AG04450 (cell line): ENCODE measurements around the gene PLPP4. TPM values are rescaled to one million over a fixed set of nuclear protein-coding genes. Genes with fewer than 3 reads are reported as not detected.

Experiments
- CTCF ChIA-PET: fragments of 300-600, 350-600 bp; formaldehyde crosslinking; extraction: SDS; loops from one replicate; lab custom pipeline; 2022; ENCODE audit warnings: antibody characterized with exemption, inconsistent platforms; lab: Charles Lee
- POLR2A ChIA-PET: fragments of 350-600 bp; formaldehyde crosslinking; extraction: SDS; loops from one replicate; lab custom pipeline; 2021; ENCODE audit warnings: antibody characterized with exemption, inconsistent platforms; lab: Yijun Ruan, JAX
- DNase-seq: peaks from one replicate; pipeline ENCODE4 v3.0.0-alpha.2; 2011; ENCODE audit warnings: low read depth, low spot score
- H3K27ac ChIP-seq: one replicate; pipeline ENCODE4 v1.5.1; 2012; ENCODE audit warnings: low read depth, low read length, control low read depth
- H3K27me3 ChIP-seq: one replicate; pipeline ENCODE4 v1.6.0; 2012; ENCODE audit warnings: low read length; ENCODE audit not compliant: control insufficient read depth, insufficient read depth
- H3K4me3 ChIP-seq: 2 replicates; pipeline ENCODE4 v1.5.1; 2011; ENCODE audit warnings: mild to moderate bottlenecking, low read depth, low read length, control low read depth
- H3K9me3 ChIP-seq: 2 replicates; pipeline ENCODE4 v1.5.1; 2012; ENCODE audit warnings: low read length; ENCODE audit not compliant: control insufficient read depth, insufficient read depth
- polyA plus RNA-seq: library from polyadenylated mRNA; depleted of rRNA; stranded (reverse); fragments of >200 nt; gene quantifications from 2 replicates; pipeline ENCODE4 v1.2.3, GENCODE V29; 2011
- TF ChIP-seq, protein P1 (sequence below): IDR thresholded peaks from 2 replicates; pipeline ENCODE4 v1.5.1; 2011; ENCODE audit warnings: low read depth, low read length, control low read depth, inconsistent platforms

PLPP4 gene
- polyA plus RNA-seq, 1 experiment = not detected

DNA sequence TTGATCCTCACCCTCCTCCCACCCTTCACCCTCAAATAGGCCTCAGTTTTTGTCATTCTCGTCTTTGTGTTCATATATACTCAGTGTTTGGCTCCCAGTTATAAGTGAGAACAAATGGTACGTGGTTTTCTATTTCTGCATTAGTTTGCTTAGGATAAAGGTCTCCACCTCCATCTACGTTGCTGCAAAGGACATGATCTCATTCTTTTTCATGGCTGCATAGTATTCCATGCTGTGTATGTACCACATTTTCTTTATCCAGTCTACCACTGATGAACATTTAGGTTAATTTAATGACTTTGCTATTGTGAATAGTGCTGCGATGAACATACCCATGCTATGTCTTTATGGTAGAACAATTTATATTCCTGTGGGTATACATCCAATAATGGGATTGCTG is 91.2 kb downstream of the PLPP4 start:
- POLR2A ChIA-PET = no interaction called here
- TF ChIP-seq, protein P1, sequence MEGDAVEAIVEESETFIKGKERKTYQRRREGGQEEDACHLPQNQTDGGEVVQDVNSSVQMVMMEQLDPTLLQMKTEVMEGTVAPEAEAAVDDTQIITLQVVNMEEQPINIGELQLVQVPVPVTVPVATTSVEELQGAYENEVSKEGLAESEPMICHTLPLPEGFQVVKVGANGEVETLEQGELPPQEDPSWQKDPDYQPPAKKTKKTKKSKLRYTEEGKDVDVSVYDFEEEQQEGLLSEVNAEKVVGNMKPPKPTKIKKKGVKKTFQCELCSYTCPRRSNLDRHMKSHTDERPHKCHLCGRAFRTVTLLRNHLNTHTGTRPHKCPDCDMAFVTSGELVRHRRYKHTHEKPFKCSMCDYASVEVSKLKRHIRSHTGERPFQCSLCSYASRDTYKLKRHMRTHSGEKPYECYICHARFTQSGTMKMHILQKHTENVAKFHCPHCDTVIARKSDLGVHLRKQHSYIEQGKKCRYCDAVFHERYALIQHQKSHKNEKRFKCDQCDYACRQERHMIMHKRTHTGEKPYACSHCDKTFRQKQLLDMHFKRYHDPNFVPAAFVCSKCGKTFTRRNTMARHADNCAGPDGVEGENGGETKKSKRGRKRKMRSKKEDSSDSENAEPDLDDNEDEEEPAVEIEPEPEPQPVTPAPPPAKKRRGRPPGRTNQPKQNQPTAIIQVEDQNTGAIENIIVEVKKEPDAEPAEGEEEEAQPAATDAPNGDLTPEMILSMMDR = no peak

DNA sequence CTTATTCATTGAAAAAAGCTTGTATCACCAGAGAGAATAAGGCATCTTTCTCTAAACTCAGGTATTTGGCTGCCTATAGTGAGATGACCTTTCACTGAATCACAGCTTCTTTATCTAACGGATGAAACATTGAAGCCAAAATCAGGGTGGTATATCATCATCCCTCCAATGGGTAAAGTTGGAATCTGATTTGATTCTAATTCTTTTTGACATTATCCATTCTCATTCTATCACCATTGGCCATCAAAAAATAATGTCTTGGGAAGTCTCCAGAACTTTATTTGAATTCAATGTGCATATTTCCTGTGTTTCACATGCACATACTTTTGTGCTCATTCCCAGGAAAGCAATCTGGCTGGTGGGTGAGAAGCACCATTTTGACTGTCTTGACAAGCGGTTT is 95.2 kb downstream of the PLPP4 start:
- peaks cover 11% of the 10 kb centered on the region; the same call in 1 of the 2 replicates for H3K9me3 ChIP-seq
- TF ChIP-seq, protein P1 = no peak
- POLR2A ChIA-PET = no interaction called here
- H3K4me3 ChIP-seq = no peak overlapping the region
- CTCF ChIA-PET = no interaction called here
- H3K27ac ChIP-seq = no peak overlapping the region
- H3K27me3 ChIP-seq = no peaks in the 10 kb centered on the region
- DNase-seq = no peak

More for the DNA sequence above, 91.2 kb downstream of the PLPP4 start:
- Histone ChIP-seq H3K27ac (no peak overlapping the region), H3K4me3 (no peak overlapping the region), H3K27me3 (no peaks in the 10 kb centered on the region), H3K9me3 (peaks cover 25% of the 10 kb centered on the region)
- DNase-seq = no peak
- CTCF ChIA-PET = no interaction called here

DNA sequence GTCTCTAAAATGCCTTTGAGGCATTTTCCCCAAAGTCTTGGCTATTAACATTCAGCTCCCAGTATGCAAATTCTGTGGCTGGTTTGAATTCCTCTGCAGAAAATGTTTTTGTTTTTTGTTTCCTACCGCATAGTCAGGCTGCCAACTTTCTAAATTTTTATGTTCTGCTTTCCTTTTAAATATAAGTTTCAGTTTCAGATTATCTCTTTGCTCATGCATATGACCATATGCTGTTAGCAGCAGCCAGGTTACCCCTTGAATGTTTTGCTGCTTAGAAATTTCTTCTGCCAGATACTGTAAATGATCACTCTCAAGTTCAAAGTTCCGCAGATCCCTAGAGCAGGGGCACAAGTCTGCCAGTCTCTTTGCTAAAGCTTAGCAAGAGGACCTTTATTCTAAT is 96.9 kb downstream of the PLPP4 start:
- DNase-seq = no peak
- POLR2A ChIA-PET = no interaction called here

DNA sequence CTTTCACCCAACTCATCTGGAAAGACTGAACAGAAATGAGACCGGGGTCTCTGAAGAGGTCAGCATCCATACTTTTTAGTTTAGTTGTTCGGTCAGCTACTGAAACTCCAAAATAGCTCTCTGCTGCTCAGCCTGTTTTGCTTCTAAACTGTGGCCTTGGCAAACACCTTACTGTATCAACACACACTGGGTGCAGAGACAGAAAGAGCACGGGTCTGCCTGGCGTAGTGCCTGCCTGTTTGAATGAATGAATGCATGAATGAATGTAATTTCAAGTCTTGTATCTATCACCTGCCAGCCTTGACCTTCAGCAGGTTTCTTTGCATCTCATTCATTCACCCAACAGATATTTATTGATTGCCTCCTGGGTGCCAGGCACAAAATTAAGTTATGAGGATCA is 98.4 kb downstream of the PLPP4 start:
- CTCF ChIA-PET = no interaction called here
- no peak overlapping the region for H3K4me3 ChIP-seq
- no peaks in the 10 kb centered on the region for H3K27me3 ChIP-seq
- TF ChIP-seq, protein P1 = no peak
- peaks cover 13% of the 10 kb centered on the region; the same call in 1 of the 2 replicates for H3K9me3 ChIP-seq
- DNase-seq = no peak
- H3K27ac ChIP-seq = no peak overlapping the region
- POLR2A ChIA-PET = no interaction called here

More for the DNA sequence above, 96.9 kb downstream of the PLPP4 start:
- Histone ChIP-seq H3K4me3 (no peak overlapping the region), H3K27ac (no peak overlapping the region), H3K9me3 (peaks cover 11% of the 10 kb centered on the region; the same call in 1 of the 2 replicates), H3K27me3 (no peaks in the 10 kb centered on the region)
- CTCF ChIA-PET = no interaction called here
- TF ChIP-seq, protein P1 = no peak

DNA sequence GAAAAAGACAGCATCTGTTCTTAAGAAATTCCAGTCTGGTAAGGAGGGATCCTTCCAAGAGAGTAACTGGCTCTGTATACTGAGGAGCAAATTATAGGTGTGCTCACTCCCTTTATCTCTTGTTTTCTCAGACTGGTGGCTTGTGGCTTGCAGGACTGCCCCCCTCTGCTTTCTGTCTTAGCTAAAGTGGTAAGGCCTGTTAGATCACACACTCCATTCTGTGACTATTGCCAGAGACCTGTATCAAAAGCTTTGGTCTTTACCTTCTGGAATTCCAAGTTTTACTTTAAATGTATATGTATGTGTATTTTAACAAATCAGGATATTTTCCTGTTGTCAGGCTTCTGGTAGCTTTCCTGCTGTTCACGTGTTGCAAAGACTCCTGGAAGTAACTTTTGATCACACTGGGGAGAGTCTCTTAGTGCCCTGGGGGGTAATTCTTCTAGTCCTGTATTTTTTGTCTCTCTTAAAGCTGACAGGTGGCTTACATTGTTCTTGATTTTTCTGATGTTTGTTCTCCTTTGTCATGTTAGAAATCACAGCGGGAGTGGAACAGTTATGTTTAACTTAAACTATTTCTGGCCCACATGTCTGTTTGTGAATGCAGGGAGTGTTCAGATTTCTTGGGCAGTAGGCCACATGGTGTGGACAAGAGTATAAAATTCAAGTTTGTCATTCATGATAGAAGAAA is 99.0 kb downstream of the PLPP4 start:
- POLR2A ChIA-PET = no interaction called here
- DNase-seq = no peak
- CTCF ChIA-PET = no interaction called here
- TF ChIP-seq, protein P1 = no peak
- Histone ChIP-seq H3K27ac (no peak overlapping the region), H3K4me3 (no peak overlapping the region), H3K27me3 (no peaks in the 10 kb centered on the region), H3K9me3 (peaks cover 14% of the 10 kb centered on the region; the same call in 1 of the 2 replicates)
